GM12874 (cell line): ENCODE results near the gene POU6F2.

Experiments used
- TF ChIP-seq, protein P1 (sequence below): IDR thresholded peaks from 2 replicates; pipeline ENCODE4 v1.5.1; 2011; ENCODE audit warnings: low read depth, mild to moderate bottlenecking, control low read depth, low read length, moderate library complexity; ENCODE audit not compliant: insufficient read depth

POU6F2 gene

GRCh38 chr7:39384386-39384785, 406.7 kb downstream of the POU6F2 start:
- TF ChIP-seq, protein P1, sequence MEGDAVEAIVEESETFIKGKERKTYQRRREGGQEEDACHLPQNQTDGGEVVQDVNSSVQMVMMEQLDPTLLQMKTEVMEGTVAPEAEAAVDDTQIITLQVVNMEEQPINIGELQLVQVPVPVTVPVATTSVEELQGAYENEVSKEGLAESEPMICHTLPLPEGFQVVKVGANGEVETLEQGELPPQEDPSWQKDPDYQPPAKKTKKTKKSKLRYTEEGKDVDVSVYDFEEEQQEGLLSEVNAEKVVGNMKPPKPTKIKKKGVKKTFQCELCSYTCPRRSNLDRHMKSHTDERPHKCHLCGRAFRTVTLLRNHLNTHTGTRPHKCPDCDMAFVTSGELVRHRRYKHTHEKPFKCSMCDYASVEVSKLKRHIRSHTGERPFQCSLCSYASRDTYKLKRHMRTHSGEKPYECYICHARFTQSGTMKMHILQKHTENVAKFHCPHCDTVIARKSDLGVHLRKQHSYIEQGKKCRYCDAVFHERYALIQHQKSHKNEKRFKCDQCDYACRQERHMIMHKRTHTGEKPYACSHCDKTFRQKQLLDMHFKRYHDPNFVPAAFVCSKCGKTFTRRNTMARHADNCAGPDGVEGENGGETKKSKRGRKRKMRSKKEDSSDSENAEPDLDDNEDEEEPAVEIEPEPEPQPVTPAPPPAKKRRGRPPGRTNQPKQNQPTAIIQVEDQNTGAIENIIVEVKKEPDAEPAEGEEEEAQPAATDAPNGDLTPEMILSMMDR: no peak

- TF ChIP-seq, protein P1: 0 out of 2 replicates have a peak, but pooled peaks have one; percentile 7
Measured at GRCh38 chr7:39386718-39387117, 409.0 kb downstream of the POU6F2 start.

DNA sequence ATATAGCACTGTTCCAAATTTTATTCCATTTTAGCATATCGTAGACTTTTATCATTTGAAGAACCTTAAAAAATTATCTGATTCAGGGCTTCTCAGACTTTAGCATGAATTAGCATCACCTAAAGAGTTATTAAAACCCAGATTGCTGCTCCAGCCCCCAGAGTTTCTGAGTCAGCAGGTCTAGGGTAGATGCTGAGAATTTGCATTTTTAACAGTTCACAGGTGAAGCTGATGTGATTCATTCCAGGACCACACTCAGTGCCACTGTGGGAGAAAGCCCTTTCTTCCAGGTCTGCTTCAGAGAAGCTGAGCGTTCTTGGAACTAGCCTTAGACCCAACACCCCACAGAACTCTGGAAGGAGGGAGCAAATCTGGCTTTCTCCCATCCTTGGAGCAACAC, 414.4 kb downstream of the POU6F2 start:
- TF ChIP-seq, protein P1: no peak

GRCh38 chr7:39394105-39394680, 416.5 kb downstream of the POU6F2 start:
- TF ChIP-seq, protein P1: no peak

- TF ChIP-seq, protein P1: no peak
Measured at GRCh38 chr7:39399458-39399857, 421.7 kb downstream of the POU6F2 start.

DNA sequence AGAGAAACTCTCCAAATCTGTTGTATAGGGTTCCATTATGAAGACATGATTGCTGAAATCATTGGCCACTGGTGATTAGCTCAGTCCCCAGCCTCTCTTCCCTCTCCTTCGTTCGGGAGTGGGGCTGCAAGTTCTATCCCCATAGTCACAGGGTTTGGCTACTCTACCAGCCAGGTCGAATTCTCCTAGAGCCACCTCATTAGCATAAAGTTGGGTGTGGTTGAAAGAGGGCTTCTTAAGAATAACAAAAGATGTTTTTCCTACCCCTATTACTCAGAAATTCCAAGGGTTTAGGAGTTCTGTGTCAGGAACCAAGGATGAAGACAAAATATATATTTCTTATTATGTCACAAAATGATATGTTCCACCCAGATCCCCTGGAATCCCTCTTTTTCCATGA, 422.3 kb downstream of the POU6F2 start:
- TF ChIP-seq, protein P1: no peak

DNA sequence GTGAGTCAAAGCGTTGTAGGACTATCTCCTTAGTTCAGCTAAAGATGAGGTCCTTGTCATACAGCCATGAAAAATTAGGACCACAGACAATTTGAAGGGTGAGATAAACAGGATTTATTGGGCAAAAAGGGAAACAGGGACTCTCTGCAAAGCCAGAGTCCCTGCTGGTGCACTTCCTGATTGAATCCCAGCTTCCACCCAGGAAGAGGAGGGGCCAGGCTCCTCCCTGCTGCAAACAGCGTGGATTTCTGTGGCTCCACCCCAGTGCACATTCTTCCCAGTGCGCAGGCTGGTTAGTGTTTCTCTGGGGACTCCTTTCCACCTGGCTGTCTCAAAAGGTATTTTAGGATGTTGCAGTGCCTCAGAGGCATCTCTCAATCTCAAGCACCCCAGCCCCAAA, 423.1 kb downstream of the POU6F2 start:
- TF ChIP-seq, protein P1: no peak
